DND-41 (cell line): ENCODE data around the gene ST7.

Experiments
- ATAC-seq: fragments of 200-7000 bp; cut with Tn5 transposase; 3 replicates; pipeline ENCODE4 v1.9.1; 2021; ENCODE audit warnings: low read depth; ENCODE audit not compliant: insufficient read depth
- DNase-seq: peaks from one replicate; pipeline ENCODE4 v3.0.0-alpha.2; 2020
- H2AFZ ChIP-seq: 2 replicates; pipeline ENCODE4 v1.6.0; 2012; ENCODE audit warnings: low read depth, low read length
- H3K27ac ChIP-seq: 2 replicates; pipeline ENCODE4 v1.5.1; 2012; ENCODE audit warnings: low read length, inconsistent platforms
- H3K27me3 ChIP-seq: fragments of 200-600 bp; sonication (generic); 2 replicates; pipeline ENCODE4 v1.6.0; 2012; ENCODE audit warnings: low read length, mild to moderate bottlenecking, inconsistent platforms; ENCODE audit not compliant: insufficient read depth, poor library complexity
- H3K36me3 ChIP-seq: 2 replicates; pipeline ENCODE4 v1.5.1; 2012; ENCODE audit warnings: low read length, inconsistent platforms; ENCODE audit not compliant: insufficient read depth
- H3K4me1 ChIP-seq: 2 replicates; pipeline ENCODE4 v1.5.1; 2012; ENCODE audit warnings: mild to moderate bottlenecking, low read length; ENCODE audit not compliant: insufficient read depth
- H3K4me2 ChIP-seq: 2 replicates; pipeline ENCODE4 v1.6.0; 2012; ENCODE audit warnings: mild to moderate bottlenecking, moderate library complexity, low read length, inconsistent platforms; ENCODE audit not compliant: insufficient read depth
- H3K4me3 ChIP-seq, 2 experiments: fragments of 200-600 bp in 1 of 2; shearing (Covaris generic) in 1 of 2; 2 replicates each; pipeline ENCODE4 v1.5.1; 2012 to 2016; ENCODE audit warnings: inconsistent platforms in 2 of 2, low read length in 2 of 2, mild to moderate bottlenecking in 2 of 2, low read depth in 1 of 2, moderate library complexity in 1 of 2
- H3K79me2 ChIP-seq: 2 replicates; pipeline ENCODE4 v1.6.0; 2012; ENCODE audit warnings: low read length, inconsistent platforms; ENCODE audit not compliant: insufficient read depth
- H3K9ac ChIP-seq: 2 replicates; pipeline ENCODE4 v1.6.0; 2012; ENCODE audit warnings: low read depth, mild to moderate bottlenecking, inconsistent platforms, low read length, moderate library complexity
- H3K9me3 ChIP-seq: 2 replicates; pipeline ENCODE4 v1.5.1; 2012; ENCODE audit warnings: low read length, moderate library complexity, mild to moderate bottlenecking, inconsistent platforms; ENCODE audit not compliant: insufficient read depth, severe bottlenecking
- H4K20me1 ChIP-seq: 2 replicates; pipeline ENCODE4 v1.6.0; 2012; ENCODE audit warnings: low read length; ENCODE audit not compliant: insufficient read depth
- CTCF ChIP-seq: IDR thresholded peaks from 2 replicates; pipeline ENCODE4 v1.5.1; 2012; ENCODE audit warnings: borderline replicate concordance, low read length, moderate library complexity, mild to moderate bottlenecking; ENCODE audit not compliant: poor library complexity, severe bottlenecking; ENCODE audit errors: extremely low read depth
- EZH2 ChIP-seq: IDR thresholded peaks from 3 replicates; pipeline ENCODE4 v1.6.1; 2012; ENCODE audit warnings: borderline replicate concordance, low read depth, mild to moderate bottlenecking, moderate library complexity, low read length, inconsistent platforms; ENCODE audit not compliant: severe bottlenecking

ST7 gene

DNA sequence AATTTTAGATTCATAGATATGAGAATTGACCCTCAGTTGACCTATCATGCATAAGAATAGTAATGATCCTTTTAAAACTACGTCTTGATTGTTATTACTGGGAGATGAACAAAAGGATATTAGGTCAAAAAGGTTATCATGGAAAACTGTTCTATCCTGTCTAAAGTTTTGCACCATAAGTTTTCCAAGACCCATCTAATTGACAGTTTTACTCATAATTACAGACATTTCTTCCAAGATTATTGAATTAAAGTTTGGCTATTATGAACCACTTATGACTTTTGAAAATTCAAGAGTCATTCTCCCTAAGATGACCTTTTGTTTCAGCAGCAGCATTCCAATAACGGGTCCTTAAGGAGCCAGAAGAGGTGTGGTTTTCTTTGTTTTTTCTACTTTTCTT is 225.3 kb downstream of the ST7 start:
- Histone ChIP-seq H4K20me1 (no peaks in the 10 kb centered on the region), H3K9ac (no peak overlapping the region), H3K27me3 (peaks cover 23% of the 10 kb centered on the region), H3K4me3 (no peak overlapping the region), H3K4me1 (no peaks in the 10 kb centered on the region), H3K79me2 (no peaks in the 10 kb centered on the region), H2AFZ (no peak overlapping the region), H3K36me3 (no peaks in the 10 kb centered on the region), H3K4me2 (no peak overlapping the region), H3K27ac (no peak overlapping the region), H3K9me3 (no peaks in the 10 kb centered on the region)
- ATAC-seq (no peak), DNase-seq (no peak)
- TF ChIP-seq CTCF (no peak), EZH2 (no peak)

DNA sequence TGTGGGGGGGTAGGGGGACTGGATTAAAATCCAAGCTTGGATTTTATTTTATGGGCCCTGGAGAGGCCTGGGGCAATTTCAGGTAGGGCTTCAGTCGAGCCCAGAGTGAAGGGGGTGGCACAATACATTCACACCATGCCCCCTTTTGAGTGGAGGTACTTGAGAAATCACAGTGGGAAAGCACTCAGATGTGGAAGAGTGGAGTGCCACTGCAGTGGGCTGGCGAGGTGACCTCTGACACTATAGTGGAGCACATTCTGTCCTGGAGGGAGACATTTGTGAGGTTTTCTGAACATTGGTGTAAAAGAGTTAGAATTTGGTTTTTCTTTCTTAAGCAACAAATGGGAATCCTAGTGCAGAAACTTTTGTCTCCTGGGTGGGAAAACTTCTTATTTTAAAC is 226.4 kb downstream of the ST7 start:
- Histone ChIP-seq H3K4me2 (no peak overlapping the region), H3K4me1 (no peaks in the 10 kb centered on the region), H4K20me1 (no peaks in the 10 kb centered on the region), H3K4me3 (no peak overlapping the region), H3K9me3 (no peaks in the 10 kb centered on the region), H3K27me3 (peaks cover 16% of the 10 kb centered on the region), H3K36me3 (no peaks in the 10 kb centered on the region), H3K27ac (no peak overlapping the region), H3K79me2 (no peaks in the 10 kb centered on the region), H3K9ac (no peak overlapping the region), H2AFZ (no peak overlapping the region)
- ATAC-seq (no peak), DNase-seq (no peak)
- TF ChIP-seq CTCF (no peak), EZH2 (no peak)

GRCh38 chr7:117183729-117184128 is 230.4 kb downstream of the ST7 start:
- Histone ChIP-seq H3K27ac (no peak overlapping the region), H3K4me2 (no peak overlapping the region), H3K36me3 (no peaks in the 10 kb centered on the region), H3K4me1 (no peaks in the 10 kb centered on the region), H3K4me3 (no peak overlapping the region), H3K9ac (no peak overlapping the region), H4K20me1 (no peaks in the 10 kb centered on the region), H3K79me2 (no peaks in the 10 kb centered on the region), H3K27me3 (peaks cover 8% of the 10 kb centered on the region), H3K9me3 (no peaks in the 10 kb centered on the region), H2AFZ (no peak overlapping the region)
- TF ChIP-seq EZH2 (no peak), CTCF (no peak)
- ATAC-seq, result no peak
- DNase-seq, result no peak

DNA sequence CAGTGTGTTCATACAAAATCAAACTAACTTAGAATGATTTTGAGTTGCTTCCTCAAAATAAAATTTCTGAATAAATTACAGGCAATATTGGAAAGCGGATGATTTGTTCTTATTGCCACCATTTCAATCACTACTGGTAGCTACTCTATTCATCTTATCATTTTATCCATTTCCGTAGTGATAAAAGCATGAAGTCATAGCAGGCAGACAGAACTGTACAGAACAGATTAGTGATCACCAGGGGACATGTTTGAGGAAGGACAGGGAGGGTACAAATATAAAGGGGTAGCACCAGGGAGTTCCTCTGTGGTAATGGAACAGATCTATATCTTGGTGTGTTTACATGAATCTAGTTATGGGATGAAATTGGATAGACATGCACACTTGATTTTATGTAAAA is 231.1 kb downstream of the ST7 start:
- Histone ChIP-seq H2AFZ (no peak overlapping the region), H4K20me1 (no peaks in the 10 kb centered on the region), H3K9me3 (no peaks in the 10 kb centered on the region), H3K79me2 (no peaks in the 10 kb centered on the region), H3K9ac (no peak overlapping the region), H3K4me3 (no peak overlapping the region), H3K4me2 (no peak overlapping the region), H3K27ac (no peak overlapping the region), H3K27me3 (peaks cover 3% of the 10 kb centered on the region), H3K4me1 (no peaks in the 10 kb centered on the region), H3K36me3 (no peaks in the 10 kb centered on the region)
- TF ChIP-seq CTCF (no peak), EZH2 (no peak)
- ATAC-seq (no peak), DNase-seq (no peak)
